ENCODE measurements around the gene MTR.
A peak's percentile ranks its signal among the peaks of the same experiment; 100 is the strongest.

MTR gene

DNA sequence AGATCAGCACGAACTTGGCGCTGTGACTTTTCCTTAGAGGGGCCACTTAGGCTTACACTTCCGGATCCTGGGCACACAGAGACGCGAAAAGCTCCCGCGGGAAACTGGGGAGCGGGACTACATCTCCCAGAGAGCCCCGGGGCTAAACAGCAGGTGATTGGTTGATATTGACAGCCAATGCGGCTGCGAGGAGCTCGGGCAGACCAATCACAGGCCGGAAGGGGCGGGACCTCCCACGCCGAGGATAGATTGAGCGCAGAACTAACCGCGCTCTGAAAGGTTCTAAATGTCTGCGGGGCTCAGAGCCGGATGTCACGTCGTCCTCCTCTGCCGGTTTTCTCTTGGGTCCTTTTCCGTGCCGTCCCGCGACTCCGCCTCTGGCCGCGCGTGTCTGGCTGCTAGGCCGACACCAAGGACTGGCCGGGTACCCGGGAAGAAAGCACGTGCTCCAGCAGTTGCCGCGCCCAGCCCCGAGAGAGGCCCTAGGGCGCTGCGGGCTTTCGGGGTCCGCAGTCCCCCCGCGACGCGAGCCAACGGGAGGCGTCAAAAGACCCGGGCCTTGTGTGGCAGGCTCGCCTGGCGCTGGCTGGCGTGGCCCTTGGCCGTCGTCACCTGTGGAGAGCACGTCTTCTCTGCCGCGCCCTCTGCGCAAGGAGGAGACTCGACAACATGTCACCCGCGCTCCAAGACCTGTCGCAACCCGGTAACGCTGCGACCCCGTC, at the start of gene MTR:
Gene MTR (plus strand): TSS at position 258 of the 722 bp plus-strand sequence. CDS start 412 bp downstream, at position 670.
- Histone ChIP-seq H3K4me1 (ENCODE audit: control insufficient read depth in 1 of 2, insufficient read depth in 2 of 2, low read length in 2 of 2) (peaks cover 11 to 29% of the 10 kb centered on the region in 2 donors), H3K27me3 (ENCODE audit: low read depth, low read length) (no peaks in the 10 kb centered on the region), H3K9me3 (ENCODE audit: control insufficient read depth in 1 of 2, low read length in 2 of 2) (no peaks in the 10 kb centered on the region), H3K27ac (ENCODE audit: low read length) (peak within 1 kb of the TSS; percentile 86), H3K36me3 (ENCODE audit: control insufficient read depth in 1 of 2, insufficient read depth in 2 of 2, low read length in 2 of 2) (peaks cover 0 to 4% of the 10 kb centered on the region in 2 donors), H3K4me3 (ENCODE audit: low read depth in 1 of 2, low read length in 2 of 2) (peak within 1 kb of the TSS; percentile 98 to 99)

DNA sequence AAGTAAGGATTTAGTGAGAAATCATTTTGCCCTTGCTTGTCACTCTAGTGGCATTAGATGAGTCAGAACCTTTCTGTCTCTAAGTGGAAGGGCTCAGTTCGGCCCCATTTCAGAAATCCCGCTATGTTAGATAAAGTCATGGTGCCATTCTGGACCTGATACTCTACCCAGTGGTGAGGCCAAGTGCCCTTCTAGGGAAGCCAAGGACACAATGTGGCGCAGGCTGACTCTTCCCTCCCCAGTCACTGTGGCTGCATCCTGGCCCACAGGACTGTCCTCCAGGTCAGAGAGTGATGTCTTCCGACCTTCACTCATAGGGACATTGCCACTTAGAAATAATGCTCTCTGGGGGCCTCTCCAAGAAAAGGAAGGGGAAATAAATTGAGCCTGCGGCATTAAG, 48.3 kb upstream of the MTR start:
- Histone ChIP-seq H3K36me3 (ENCODE audit: control insufficient read depth in 1 of 2, insufficient read depth in 2 of 2, low read length in 2 of 2) (no peaks in the 10 kb centered on the region), H3K27ac (ENCODE audit: low read length) (no peak overlapping the region), H3K4me3 (ENCODE audit: low read depth in 1 of 2, low read length in 2 of 2) (no peak overlapping the region)

GRCh38 chr1:236747311-236747985, 47.6 kb upstream of the MTR start:
- H3K4me1 ChIP-seq (ENCODE audit: control insufficient read depth in 1 of 2, insufficient read depth in 2 of 2, low read length in 2 of 2): no peaks in the 10 kb centered on the region
- H3K4me3 ChIP-seq (ENCODE audit: low read depth in 1 of 2, low read length in 2 of 2): no peak overlapping the region
- no peaks in the 10 kb centered on the region for H3K36me3 ChIP-seq (ENCODE audit: control insufficient read depth in 1 of 2, insufficient read depth in 2 of 2, low read length in 2 of 2)
- no peaks in the 10 kb centered on the region for H3K9me3 ChIP-seq (ENCODE audit: control insufficient read depth in 1 of 2, low read length in 2 of 2)
- H3K27me3 ChIP-seq (ENCODE audit: low read depth, low read length): no peaks in the 10 kb centered on the region
- H3K27ac ChIP-seq (ENCODE audit: low read length): no peak overlapping the region

More for the DNA sequence above, 48.3 kb upstream of the MTR start:
- H3K27me3 ChIP-seq (ENCODE audit: low read depth, low read length): no peaks in the 10 kb centered on the region
- H3K9me3 ChIP-seq (ENCODE audit: control insufficient read depth in 1 of 2, low read length in 2 of 2): no peaks in the 10 kb centered on the region
- H3K4me1 ChIP-seq (ENCODE audit: control insufficient read depth in 1 of 2, insufficient read depth in 2 of 2, low read length in 2 of 2): no peaks in the 10 kb centered on the region

GRCh38 chr1:236748268-236748870, 46.7 kb upstream of the MTR start:
- H3K4me3 ChIP-seq (ENCODE audit: low read depth in 1 of 2, low read length in 2 of 2): no peak overlapping the region
- no peaks in the 10 kb centered on the region for H3K36me3 ChIP-seq (ENCODE audit: control insufficient read depth in 1 of 2, insufficient read depth in 2 of 2, low read length in 2 of 2)
- no peaks in the 10 kb centered on the region for H3K4me1 ChIP-seq (ENCODE audit: control insufficient read depth in 1 of 2, insufficient read depth in 2 of 2, low read length in 2 of 2)
- H3K9me3 ChIP-seq (ENCODE audit: control insufficient read depth in 1 of 2, low read length in 2 of 2): no peaks in the 10 kb centered on the region
- no peaks in the 10 kb centered on the region for H3K27me3 ChIP-seq (ENCODE audit: low read depth, low read length)
- H3K27ac ChIP-seq (ENCODE audit: low read length): no peak overlapping the region

DNA sequence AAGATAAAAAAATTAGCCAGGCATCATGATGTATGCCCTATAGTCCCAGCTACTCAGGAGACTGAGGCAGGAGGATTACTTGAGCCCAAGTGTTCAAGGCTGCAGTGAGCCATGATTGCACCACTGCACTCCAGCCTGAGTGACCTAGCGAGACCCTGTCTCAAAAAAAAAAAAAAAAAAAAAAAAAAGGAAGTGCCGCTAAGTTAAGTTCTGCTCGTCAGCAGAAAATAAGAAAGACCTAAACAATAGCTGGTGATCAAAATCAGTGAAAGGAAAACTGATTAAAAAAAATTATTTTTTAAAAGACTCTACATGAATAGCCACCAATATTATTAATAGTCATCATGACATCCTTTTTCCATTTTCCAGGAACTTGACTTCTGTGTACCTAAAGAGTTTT, 44.2 kb upstream of the MTR start:
- Histone ChIP-seq H3K4me1 (ENCODE audit: control insufficient read depth in 1 of 2, insufficient read depth in 2 of 2, low read length in 2 of 2) (no peaks in the 10 kb centered on the region), H3K27ac (ENCODE audit: low read length) (no peak overlapping the region), H3K4me3 (ENCODE audit: low read depth in 1 of 2, low read length in 2 of 2) (no peak overlapping the region), H3K36me3 (ENCODE audit: control insufficient read depth in 1 of 2, insufficient read depth in 2 of 2, low read length in 2 of 2) (no peaks in the 10 kb centered on the region), H3K27me3 (ENCODE audit: low read depth, low read length) (no peaks in the 10 kb centered on the region), H3K9me3 (ENCODE audit: control insufficient read depth in 1 of 2, low read length in 2 of 2) (no peaks in the 10 kb centered on the region)

- Histone ChIP-seq H3K9me3 (ENCODE audit: control insufficient read depth in 1 of 2, low read length in 2 of 2) (no peaks in the 10 kb centered on the region), H3K4me1 (ENCODE audit: control insufficient read depth in 1 of 2, insufficient read depth in 2 of 2, low read length in 2 of 2) (no peaks in the 10 kb centered on the region), H3K36me3 (ENCODE audit: control insufficient read depth in 1 of 2, insufficient read depth in 2 of 2, low read length in 2 of 2) (no peaks in the 10 kb centered on the region), H3K27ac (ENCODE audit: low read length) (no peak overlapping the region), H3K4me3 (ENCODE audit: low read depth in 1 of 2, low read length in 2 of 2) (no peak overlapping the region), H3K27me3 (ENCODE audit: low read depth, low read length) (no peaks in the 10 kb centered on the region)
Measured at GRCh38 chr1:236751385-236751784, 43.7 kb upstream of the MTR start.

GRCh38 chr1:236751935-236752334, 43.2 kb upstream of the MTR start:
- Histone ChIP-seq H3K9me3 (ENCODE audit: control insufficient read depth in 1 of 2, low read length in 2 of 2) (no peaks in the 10 kb centered on the region), H3K4me3 (ENCODE audit: low read depth in 1 of 2, low read length in 2 of 2) (no peak overlapping the region), H3K36me3 (ENCODE audit: control insufficient read depth in 1 of 2, insufficient read depth in 2 of 2, low read length in 2 of 2) (no peaks in the 10 kb centered on the region), H3K4me1 (ENCODE audit: control insufficient read depth in 1 of 2, insufficient read depth in 2 of 2, low read length in 2 of 2) (no peaks in the 10 kb centered on the region), H3K27me3 (ENCODE audit: low read depth, low read length) (no peaks in the 10 kb centered on the region), H3K27ac (ENCODE audit: low read length) (no peak overlapping the region)

DNA sequence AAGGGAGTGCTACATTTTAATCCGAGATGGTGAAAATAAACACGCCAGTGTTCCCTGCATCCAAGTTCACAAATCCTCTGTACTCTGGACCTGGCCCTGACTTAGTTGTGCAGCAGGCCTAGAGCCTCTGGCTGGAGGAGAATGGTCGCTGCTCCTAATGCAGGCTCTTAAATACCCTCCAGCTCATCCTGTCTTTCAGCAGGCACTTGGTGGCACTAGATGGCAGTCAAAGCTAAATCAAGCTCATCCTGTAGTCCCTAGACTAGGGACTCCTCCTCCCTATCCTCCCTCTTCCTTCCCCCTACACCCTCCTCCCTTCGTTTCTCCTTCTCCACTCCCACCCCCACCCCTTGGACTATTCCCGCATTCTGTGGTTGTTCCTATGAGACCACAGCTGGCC, 41.6 kb upstream of the MTR start:
- Histone ChIP-seq H3K4me1 (ENCODE audit: control insufficient read depth in 1 of 2, insufficient read depth in 2 of 2, low read length in 2 of 2) (no peaks in the 10 kb centered on the region), H3K27me3 (ENCODE audit: low read depth, low read length) (no peaks in the 10 kb centered on the region), H3K27ac (ENCODE audit: low read length) (no peak overlapping the region), H3K4me3 (ENCODE audit: low read depth in 1 of 2, low read length in 2 of 2) (no peak overlapping the region), H3K36me3 (ENCODE audit: control insufficient read depth in 1 of 2, insufficient read depth in 2 of 2, low read length in 2 of 2) (no peaks in the 10 kb centered on the region), H3K9me3 (ENCODE audit: control insufficient read depth in 1 of 2, low read length in 2 of 2) (no peaks in the 10 kb centered on the region)

DNA sequence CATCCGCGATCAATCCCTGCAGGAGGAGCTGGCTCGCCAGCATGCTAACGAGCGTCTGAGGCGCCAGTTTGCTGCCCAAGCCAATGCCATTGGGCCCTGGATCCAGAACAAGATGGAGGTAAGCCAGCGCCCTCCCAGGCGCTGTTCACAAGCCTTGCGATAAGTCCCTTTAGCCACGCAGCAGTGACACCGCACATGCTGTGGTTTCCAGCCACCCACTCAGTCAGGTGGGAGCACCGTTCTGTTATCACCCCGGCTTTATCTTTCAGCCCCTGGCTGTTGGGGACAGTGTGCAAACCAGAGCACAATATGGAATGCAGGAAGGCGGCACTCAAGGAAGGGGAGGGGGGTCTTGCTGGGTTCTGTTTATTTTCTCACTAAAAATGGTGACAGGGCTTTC, 41.1 kb upstream of the MTR start:
- H3K27me3 ChIP-seq (ENCODE audit: low read depth, low read length): no peaks in the 10 kb centered on the region
- H3K9me3 ChIP-seq (ENCODE audit: control insufficient read depth in 1 of 2, low read length in 2 of 2): no peaks in the 10 kb centered on the region
- no peaks in the 10 kb centered on the region for H3K36me3 ChIP-seq (ENCODE audit: control insufficient read depth in 1 of 2, insufficient read depth in 2 of 2, low read length in 2 of 2)
- no peak overlapping the region for H3K4me3 ChIP-seq (ENCODE audit: low read depth in 1 of 2, low read length in 2 of 2)
- no peaks in the 10 kb centered on the region for H3K4me1 ChIP-seq (ENCODE audit: control insufficient read depth in 1 of 2, insufficient read depth in 2 of 2, low read length in 2 of 2)
- H3K27ac ChIP-seq (ENCODE audit: low read length): no peak overlapping the region

- Histone ChIP-seq H3K9me3 (ENCODE audit: control insufficient read depth in 1 of 2, low read length in 2 of 2) (no peaks in the 10 kb centered on the region), H3K27me3 (ENCODE audit: low read depth, low read length) (no peaks in the 10 kb centered on the region), H3K36me3 (ENCODE audit: control insufficient read depth in 1 of 2, insufficient read depth in 2 of 2, low read length in 2 of 2) (no peaks in the 10 kb centered on the region), H3K4me1 (ENCODE audit: control insufficient read depth in 1 of 2, insufficient read depth in 2 of 2, low read length in 2 of 2) (no peaks in the 10 kb centered on the region), H3K4me3 (ENCODE audit: low read depth in 1 of 2, low read length in 2 of 2) (no peak overlapping the region), H3K27ac (ENCODE audit: low read length) (no peak overlapping the region)
Measured at GRCh38 chr1:236754525-236755210, 40.4 kb upstream of the MTR start.

GRCh38 chr1:236757640-236758039, 37.5 kb upstream of the MTR start:
- Histone ChIP-seq H3K27ac (ENCODE audit: low read length) (no peak overlapping the region), H3K4me1 (ENCODE audit: control insufficient read depth in 1 of 2, insufficient read depth in 2 of 2, low read length in 2 of 2) (no peaks in the 10 kb centered on the region), H3K4me3 (ENCODE audit: low read depth in 1 of 2, low read length in 2 of 2) (no peak overlapping the region), H3K9me3 (ENCODE audit: control insufficient read depth in 1 of 2, low read length in 2 of 2) (no peaks in the 10 kb centered on the region), H3K27me3 (ENCODE audit: low read depth, low read length) (no peaks in the 10 kb centered on the region), H3K36me3 (ENCODE audit: control insufficient read depth in 1 of 2, insufficient read depth in 2 of 2, low read length in 2 of 2) (no peaks in the 10 kb centered on the region)

Data from muscle layer of duodenum (tissue), 2 donors.